ENCODE measurements around the gene NTM.

Gene NTM

DNA sequence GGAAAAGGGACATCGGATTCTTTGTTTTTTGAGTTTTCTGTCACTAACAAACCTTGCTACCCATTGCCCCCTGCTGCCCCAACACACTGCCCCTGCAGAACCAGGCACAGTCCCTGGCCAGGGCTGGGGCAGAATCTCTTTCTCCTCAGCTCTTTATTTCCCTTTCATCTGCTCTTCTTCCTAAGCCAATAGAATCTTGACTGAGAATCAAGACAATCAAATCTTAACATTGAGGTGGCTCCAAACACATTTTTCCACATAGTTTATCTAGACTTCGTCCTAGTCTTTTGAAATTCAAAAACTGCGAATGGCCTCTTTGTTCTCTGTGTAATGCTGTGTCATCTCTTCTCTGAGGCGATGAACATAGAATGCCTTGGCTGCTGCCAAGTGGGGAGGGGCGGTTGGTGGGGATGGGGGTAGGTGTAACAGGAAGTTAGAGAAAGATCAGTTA is 16.1 kb upstream of the NTM start:
- H3K27ac ChIP-seq = no peak overlapping the region
- TF ChIP-seq, protein P1, sequence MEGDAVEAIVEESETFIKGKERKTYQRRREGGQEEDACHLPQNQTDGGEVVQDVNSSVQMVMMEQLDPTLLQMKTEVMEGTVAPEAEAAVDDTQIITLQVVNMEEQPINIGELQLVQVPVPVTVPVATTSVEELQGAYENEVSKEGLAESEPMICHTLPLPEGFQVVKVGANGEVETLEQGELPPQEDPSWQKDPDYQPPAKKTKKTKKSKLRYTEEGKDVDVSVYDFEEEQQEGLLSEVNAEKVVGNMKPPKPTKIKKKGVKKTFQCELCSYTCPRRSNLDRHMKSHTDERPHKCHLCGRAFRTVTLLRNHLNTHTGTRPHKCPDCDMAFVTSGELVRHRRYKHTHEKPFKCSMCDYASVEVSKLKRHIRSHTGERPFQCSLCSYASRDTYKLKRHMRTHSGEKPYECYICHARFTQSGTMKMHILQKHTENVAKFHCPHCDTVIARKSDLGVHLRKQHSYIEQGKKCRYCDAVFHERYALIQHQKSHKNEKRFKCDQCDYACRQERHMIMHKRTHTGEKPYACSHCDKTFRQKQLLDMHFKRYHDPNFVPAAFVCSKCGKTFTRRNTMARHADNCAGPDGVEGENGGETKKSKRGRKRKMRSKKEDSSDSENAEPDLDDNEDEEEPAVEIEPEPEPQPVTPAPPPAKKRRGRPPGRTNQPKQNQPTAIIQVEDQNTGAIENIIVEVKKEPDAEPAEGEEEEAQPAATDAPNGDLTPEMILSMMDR (IDR thresholded peaks at IDR 0.05) = no peak
- TF ChIP-seq ZFX (IDR thresholded peaks at IDR 0.05; ENCODE audit: borderline replicate concordance) = no peak

DNA sequence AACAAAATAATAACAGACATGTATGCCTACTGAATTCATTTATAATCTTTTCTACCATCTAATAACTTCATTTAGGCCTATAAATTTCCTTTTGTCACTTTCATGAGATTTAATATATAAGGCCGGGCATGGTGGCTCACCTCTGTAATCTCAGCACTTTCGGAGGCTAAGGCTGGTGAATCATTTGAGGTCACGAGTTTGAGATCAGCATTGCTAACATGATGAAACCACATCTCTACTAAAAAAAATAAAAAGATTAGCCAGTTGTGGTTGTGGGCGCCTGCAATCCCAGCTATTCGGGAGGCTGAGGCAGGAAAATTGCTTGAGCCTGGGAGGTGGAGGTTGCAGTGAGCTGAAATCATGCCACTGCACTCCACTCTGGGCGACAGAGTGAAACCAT is 14.2 kb upstream of the NTM start:
- H3K27ac ChIP-seq = no peak overlapping the region
- no peak for TF ChIP-seq ZFX (IDR thresholded peaks at IDR 0.05; ENCODE audit: borderline replicate concordance)
- TF ChIP-seq, protein P1 (IDR thresholded peaks at IDR 0.05) = no peak

DNA sequence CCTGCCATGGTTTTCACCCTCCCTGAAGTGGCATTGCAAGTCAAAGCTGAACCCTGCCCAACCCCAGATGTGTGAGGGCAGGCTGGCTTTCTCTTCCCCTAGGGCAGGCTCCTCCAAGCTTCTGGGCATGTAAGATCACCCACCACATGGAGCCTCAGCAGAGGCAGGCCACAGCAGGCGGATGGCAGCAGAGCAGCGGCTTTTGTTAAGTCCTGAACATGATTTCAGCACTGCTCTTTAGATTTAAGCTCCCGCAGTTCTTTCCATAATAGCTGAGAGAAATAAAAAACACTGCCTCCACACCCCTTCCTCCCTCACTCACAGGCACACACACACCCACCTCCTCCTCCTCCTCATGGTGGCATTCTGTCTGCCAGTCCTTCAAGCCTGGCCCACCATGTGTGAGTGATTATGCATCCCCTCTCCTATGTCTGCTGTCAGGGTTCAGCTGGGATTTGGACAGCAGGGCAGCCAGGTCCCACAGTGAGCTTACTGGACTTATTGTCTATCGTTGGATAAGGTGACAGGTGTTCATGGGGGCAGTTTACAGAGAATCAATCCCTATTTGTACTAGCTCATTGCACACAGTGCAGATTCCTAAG is 5.0 kb upstream of the NTM start:
- no peak overlapping the region for H3K27ac ChIP-seq
- TF ChIP-seq, protein P1 (IDR thresholded peaks at IDR 0.05) = no peak
- TF ChIP-seq ZFX (IDR thresholded peaks at IDR 0.05; ENCODE audit: borderline replicate concordance) = no peak

DNA sequence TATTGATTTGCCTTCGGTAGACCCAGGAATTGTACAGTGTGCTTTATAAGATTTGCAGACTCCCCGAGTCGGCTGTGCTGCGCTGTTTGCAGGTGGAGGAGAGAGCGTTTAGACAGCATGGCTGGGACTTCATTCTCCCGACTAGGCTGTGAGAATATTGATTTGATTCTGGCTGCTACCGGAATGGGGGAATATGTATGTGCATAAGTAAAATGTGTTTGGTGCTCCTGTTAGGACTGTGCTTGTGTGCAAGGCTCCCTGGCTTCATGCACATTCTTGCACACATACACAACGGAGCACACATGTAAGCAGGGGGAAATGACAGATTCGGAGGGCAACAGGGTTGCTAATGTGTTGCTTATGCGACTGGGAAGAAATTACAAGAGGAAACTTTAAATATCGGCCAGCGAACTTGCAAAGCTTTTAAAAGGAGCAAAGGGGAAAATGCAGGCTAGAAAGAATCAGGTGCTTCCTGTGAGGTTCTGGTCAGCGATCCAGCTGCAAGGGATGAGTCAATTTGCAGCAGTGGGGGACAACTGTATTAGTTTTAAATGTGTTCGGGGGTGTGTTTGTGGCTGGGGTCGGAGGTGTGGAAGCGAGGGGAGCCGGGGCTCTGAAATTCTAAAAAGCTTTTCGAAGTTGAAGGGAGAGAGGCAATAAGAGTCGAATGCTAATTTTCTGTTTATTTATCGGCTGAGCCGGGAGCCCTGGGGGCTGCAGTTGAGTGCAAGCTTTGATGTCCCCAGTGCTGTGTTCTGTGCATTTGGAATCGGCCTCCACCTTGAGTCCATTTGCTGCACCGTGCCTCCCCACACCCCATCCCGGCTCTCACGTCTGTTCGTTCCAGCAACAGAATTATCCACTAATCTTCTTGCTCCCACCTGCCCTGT is 731 bp downstream of the NTM start:
- no peak overlapping the region for H3K27ac ChIP-seq
- TF ChIP-seq ZFX (IDR thresholded peaks at IDR 0.05; ENCODE audit: borderline replicate concordance) = no peak
- TF ChIP-seq, protein P1 (IDR thresholded peaks at IDR 0.05) = no peak

DNA sequence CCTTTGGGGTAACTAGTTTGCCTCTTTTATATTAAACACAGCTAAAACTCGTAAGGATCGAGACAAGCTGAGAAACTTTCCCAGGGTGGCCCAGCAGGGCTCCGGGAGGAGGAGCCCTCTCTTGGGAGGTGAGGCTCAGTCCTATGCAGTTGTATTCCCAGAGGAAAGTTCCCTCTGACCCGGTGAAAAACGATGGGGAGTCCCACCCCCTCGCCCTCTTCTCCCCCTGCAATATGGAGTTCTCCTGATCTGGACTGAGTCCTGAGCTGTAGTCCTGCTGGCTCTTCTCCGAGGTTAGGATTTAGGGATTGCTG is 1.3 kb downstream of the NTM start:
- TF ChIP-seq, protein P1 (IDR thresholded peaks at IDR 0.05) = no peak
- TF ChIP-seq ZFX (IDR thresholded peaks at IDR 0.05; ENCODE audit: borderline replicate concordance) = no peak
- H3K27ac ChIP-seq = no peak overlapping the region

DNA sequence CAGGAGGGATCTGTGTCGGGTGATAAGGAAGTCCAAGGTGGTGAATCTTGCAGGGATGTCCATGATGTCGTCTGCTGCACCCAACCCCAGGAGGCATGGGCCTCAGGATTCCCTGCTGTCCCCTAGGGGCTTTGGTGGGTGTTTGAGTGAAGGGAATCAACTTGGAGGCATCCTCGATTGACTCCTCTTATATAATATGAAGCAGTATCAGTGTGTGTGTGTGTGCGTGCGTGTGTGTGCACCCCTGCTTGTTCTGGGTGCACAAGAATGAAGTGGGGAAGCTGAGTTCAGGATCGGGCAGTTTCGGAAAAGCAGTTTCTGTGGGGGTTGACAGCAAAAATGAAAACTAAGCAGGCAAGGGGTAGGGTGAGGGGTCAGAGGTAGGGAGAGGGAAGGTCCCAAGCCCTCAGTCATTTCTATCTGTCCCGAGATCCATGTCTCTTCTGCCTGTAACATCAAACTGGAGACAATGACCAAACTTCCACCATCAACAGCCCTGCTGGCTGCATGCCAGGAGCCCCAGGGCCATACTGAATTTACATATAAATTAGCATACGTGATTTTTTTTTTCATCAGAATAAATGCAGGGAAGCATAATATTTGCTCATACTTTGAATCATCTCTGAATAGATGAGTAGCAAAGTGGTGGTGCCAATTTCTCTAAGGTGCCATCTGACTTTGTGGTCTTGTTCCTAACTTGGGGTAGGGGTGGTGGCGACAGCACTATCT is 2.0 kb downstream of the NTM start:
- no peak for TF ChIP-seq ZFX (IDR thresholded peaks at IDR 0.05; ENCODE audit: borderline replicate concordance)
- TF ChIP-seq, protein P1 (IDR thresholded peaks at IDR 0.05) = no peak
- no peak overlapping the region for H3K27ac ChIP-seq
